NCI-H748 treated with DMSO at 0.1 percent for 48 hours (cell line): Measurements from ENCODE around the gene FAM168A.

Experiments used
- DNase-seq: peaks from one replicate; lab custom pipeline; 2025; lab: John Stamatoyannopoulos, UW

The FAM168A gene

DNA sequence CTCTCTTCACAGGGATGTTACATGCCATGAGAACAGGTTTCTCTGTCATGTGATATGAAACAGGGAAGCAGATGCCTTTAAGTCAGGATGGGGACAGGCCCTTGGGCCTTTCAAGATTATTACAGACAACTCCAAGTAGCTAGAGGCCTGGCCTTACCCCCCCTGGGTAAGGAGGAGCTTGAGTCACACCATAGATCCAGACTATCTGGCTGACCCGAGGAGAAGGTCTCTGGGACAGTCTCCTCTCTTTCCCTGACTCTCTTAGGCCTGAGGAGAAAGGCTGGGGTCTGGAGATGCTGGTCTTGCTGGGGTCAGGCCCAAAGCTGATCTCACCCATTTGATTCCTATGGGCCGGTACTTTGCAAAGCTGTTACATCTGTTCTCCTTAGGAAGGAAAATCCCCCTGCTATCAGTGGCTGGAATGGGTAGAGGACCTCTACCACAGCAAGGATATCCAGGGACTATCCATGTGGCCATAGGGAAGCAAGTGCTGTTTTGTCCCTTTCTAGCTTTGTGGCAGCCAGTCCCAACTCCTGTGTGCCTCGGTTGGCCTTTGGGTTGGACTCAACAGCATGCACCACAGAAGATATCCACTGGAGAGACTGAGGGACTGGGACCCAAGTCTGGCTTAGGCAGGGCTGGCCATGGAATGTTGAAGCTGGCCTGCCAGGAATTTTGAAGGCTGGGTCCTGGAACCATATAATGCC, 196.5 kb downstream of the FAM168A start:
- DNase-seq = no peak

DNA sequence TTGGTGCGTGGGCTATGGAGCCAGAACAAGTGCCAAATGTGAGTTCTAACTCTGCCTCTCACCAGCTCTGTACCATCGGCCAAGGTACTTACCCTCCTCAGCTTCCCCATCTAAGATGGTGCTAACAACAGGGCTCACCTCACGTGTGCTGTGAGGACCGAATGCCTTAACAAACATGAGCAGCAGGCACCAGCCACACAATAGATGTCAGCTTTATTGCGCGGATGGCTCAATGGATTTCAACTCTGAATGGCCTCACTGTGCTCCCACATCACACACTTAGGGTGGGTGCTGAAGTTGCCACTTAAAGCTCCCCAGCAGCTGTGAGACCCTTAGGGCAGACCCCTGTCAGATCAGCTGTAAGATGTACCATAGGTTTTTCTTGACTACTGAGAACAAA, 197.6 kb downstream of the FAM168A start:
- DNase-seq = no peak

DNA sequence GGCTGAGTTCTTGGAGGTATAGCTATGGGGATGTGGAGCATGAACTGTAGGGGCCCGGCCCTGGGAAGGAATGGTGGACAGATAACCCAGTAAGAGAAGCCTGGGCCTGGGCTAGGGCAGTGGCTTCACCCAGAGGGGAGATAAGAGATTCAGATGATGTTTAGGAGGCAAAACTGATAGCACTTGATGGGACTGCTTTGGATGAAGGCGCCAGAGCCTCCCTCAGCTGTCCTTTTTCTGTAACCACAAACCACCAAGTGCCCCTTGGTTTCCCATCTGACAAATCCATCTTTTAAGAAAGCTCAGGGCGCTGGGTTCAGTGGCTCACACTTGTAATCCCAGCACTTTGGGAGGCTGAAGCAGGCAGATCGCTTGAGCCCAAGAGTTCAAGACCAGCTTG, 198.3 kb downstream of the FAM168A start:
- DNase-seq = no peak

DNA sequence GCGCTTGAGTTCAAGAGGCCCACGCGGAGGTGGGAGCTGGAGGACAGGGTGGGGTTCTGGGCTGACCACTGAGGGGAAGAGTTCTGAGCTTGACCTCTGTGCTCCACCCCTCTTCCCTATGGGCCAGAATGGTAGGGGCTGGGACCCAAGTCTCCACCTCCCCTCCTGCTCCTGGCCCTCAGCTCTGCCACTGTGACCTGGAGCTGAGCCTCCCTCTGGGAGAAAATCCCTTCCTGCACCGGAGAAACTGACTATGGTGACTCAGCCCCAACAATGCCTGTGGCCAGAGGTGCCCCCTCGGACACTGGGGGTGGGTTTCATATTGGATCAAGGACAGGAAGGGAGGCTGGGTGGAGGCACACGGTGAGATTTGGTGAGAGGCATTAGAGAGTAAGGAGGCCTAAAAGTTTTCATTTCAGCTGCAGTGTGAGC, 198.7 kb downstream of the FAM168A start:
- no peak for DNase-seq

DNA sequence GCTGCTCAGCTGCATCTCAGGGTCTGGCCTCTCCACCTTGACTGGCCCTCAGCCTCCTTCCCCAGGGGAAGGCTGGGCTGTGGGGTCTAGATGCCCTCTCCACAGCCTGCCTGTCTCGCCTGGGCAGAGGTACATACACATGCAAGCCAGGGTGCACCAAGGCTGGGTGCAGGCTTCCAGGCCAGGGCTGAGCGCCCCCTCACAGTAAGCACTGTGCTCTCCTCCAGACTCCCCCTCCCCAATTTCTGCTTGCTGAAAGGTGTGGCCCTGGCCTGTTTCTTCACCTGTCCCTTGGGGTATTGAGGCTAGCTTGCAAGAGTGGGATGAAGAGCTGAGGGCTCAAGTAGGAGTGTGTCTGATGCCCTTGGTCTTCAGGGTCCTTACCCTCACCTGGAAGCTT, 199.2 kb downstream of the FAM168A start:
- DNase-seq = no peak

DNA sequence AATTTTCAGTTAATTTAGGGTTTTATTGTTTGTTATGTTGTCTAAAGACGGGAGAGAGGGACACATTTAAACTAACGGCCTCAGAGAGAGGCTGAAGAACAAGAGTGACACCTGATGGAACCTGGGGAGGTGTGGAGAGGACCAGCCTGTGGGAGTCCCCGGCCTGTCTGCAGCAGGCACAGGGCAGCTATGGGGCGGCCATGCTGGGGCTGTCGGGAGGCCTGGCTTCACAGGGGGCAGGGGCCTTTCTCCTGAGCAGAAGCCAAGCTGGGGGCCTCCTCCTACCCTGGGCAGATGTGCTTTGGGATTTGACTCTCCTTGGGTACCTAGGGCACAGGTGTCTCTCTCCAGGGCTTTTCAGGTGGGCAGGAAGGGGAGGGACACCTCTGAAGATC, 199.8 kb downstream of the FAM168A start:
- DNase-seq = no peak

DNA sequence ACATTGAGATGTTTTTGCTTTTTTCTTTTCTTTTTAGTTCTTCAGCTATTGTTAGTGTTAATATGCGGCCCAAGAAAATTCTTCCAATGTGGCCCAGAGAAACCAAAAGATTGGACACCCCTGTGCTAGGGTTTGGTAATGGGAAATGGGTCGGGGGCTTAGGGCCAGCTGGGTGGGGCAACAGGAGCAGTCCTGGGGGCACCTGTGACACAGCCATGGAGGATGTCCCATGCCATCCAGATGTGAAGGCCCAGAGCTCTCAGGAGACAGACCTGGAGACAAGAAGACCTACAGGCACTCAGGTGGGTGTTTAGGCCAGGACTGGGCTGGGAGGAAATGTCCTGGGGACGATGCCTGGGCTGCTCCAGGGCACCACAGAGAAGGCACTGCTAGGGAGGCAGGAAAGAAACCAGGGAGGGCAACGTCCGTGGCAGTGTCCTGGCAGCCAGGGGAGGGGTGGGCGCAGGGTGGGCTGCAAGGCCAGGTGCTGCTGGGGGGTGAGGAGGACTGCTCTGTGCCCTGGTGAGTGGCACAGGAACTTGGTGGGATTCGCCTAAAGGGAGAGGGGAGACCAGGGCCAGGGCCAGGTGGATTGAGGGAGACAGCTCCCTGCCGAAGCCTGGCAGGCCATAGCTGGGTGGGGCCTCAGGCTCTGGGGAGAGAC, 200.3 kb downstream of the FAM168A start:
- DNase-seq = no peak

DNA sequence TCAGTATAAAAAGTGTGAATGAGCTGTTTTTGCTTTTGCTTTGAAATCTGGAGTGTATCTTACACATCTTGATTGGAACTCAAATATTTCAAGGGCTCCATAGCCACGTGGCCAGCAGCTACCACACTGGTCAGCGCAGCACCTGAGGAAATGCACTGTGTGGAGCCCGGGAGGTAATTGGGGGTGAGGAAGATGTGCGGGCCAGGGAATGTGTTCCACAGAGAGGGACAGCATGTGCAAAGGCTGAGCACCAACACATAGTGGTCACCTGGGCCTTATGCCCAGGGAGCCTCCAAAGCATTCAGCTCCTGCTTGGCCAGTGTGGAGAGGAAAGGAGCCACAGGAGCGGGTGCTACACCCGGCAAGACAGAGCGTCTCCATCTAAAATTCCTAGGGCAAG, 200.9 kb downstream of the FAM168A start:
- no peak for DNase-seq

DNA sequence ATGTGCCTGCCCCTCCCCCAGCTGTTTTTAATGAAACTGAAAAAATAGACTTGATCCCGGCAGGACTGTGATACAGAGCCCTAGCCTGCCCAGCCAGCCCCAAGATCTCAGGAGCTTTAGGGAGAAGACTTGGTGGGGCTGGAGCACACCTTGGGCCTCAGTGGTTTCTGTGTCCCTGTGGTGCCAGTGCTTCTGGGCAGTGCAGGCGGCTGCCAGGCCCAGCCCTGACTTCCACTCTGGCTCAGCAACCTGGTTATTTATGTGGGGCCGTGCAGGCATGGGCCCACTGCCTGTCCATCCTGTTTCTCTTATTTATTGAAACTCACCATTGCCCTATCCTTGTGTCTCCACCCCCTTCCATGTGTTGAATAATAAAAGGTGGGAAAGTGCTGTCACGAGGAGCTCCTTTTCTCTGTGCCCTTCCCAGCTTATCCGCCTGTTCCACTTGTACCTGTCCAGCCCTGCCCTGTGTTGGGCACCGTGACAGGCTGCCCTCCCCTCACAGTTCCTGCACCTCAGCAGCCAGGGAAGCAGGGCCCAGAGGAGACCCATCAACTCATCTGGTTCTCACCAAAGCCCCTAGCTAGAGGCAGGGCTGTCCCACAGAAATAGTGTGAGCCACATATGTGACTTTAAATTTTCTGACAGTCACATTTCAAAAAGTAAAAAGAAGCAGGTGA, 201.5 kb downstream of the FAM168A start:
- DNase-seq = no peak

DNA sequence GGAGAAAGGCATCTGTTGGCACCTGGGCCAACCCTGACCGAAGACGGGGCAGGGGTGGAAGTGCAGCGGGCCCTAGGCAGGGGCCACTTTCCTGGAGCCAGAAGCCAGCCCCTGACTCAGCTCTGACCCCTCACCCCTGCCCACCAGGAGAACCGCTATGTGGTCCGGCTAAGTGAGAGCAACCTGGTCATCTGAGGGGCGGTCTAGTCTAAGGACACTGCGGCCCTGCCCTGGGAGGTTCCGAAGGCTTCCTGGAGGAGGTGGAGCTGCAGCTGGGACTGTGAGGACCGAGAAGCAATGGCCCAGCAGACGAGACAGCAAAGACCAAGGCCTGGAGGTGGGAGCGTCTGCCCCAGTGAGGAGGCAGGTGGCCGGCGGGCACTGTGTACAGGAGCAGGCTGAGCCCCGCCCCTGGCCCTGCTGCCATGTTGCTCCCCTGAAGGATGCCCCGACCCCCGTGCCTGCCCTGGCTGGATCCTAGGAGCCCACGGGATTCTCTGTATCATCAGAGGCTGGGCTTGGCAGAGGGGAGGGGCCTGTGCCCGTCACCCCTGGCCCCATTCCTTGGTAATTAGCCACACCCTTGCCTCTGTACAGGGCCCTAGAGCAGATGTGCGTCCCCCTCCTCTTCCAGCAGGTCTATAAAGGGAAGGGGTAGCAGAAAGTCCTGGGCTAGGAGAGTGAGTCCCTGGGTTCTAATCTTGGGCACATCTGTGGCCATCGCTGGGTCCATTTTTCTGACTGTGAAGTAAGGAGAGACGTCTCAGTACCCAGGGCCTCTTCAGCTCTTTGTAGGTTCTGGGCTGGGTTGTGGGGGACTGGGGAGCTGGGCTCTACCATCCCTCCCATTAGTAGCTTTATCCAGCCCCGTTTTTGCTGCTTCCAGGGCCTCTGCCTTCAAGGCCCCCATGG, 202.4 kb downstream of the FAM168A start:
- no peak for DNase-seq

DNA sequence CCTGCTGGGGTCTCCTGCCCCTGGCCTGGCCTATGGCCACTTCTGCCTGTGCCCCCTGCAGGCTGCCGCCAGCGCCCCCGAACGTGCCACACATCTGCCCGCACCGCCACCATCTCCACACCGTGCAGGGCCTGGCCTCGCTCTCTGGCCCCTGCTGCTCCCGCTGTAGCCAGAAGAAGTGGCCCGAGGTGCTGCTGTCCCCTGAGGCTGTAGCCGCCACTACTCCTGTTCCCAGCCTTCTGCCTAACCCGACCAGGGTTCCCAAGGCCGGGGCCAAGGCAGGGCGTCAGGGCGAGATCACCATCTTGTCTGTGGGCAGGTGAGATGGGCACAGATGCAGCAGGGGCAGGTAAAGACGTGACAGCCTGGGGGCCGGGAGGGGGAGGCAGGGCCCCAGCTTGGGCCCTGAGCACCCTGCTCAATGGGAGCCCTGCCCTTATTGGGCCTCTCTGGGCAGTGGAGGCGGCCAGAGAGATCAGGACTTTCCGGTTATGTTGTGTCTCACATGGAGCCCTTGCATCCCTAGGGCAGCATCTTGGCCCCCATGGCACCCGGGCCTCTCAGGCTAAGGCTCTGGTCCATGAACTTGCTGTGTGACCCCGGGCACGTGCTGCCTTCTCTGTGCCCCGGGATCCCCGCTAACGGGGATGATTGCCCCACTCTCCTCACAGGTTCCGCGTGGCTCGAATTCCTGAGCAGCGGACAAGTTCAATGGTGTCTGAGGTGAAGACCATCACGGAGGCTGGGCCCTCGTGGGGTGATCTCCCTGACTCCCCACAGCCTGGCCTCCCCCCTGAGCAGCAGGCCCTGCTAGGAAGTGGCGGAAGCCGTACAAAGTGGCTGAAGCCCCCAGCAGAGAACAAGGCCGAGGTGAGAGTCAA, 203.3 kb downstream of the FAM168A start:
- no peak for DNase-seq

DNA sequence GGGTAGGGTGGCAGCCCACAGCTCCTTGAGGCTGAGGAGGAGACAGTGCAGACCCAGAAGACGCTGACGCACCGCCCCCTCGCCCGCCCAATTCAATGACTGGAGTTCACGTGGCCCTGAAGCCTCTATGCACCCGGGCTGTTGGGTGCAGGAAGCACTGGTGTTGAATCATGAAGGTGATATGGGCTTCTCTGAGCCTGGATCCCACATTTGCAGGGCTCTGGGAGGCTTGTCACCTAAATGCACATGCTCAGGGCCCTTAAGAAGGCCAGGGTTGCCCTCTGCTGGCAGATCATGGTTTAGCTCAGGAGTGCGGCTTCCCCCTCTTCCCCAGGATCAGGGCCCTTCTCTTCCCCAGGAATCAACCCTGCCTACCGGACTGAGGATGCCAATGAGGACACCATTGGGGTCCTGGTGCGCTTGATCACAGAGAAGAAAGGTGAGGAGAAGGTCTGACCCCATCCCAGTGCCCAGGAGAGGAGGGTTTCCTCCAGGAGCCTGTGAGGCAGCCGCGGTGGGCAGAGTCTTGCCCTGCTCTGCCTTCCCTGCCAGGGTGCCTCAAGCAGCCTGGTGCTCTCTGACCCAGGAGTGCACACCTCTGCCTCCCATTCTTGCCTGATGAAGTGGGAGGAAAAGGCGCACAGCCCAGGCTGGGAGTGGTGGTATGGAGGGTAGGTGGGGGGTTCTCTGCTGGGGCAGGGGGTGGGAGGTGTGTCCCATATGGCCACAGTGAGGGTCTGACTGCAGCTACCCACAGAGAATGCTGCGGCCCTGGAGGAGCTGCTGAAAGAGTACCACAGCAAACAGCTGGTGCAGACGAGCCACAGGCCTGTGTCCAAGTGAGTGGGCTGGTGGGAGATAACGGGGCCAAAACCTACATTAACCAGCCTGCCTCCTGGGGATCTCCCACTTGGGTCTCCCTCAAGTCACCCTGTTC, 204.2 kb downstream of the FAM168A start:
- peak; percentile 14 for DNase-seq

DNA sequence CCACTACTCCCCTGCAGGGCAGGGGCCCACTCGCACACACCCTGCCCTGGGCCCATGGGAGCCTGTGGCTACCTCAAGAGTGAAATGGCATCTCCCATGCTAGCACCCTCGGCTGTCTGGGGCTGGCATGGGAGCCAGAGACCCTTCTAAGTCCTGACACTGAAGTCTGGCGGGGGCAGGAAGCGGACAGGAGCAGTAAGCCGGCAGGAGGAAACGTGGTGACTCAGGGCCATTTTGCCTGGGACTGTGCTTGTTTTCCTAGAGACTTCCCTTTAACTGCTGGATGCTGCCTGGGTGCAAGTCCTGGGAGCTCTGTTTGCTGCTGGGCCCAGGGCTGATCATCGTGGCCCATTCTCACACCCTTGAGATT, 204.9 kb downstream of the FAM168A start:
- no peak for DNase-seq

DNA sequence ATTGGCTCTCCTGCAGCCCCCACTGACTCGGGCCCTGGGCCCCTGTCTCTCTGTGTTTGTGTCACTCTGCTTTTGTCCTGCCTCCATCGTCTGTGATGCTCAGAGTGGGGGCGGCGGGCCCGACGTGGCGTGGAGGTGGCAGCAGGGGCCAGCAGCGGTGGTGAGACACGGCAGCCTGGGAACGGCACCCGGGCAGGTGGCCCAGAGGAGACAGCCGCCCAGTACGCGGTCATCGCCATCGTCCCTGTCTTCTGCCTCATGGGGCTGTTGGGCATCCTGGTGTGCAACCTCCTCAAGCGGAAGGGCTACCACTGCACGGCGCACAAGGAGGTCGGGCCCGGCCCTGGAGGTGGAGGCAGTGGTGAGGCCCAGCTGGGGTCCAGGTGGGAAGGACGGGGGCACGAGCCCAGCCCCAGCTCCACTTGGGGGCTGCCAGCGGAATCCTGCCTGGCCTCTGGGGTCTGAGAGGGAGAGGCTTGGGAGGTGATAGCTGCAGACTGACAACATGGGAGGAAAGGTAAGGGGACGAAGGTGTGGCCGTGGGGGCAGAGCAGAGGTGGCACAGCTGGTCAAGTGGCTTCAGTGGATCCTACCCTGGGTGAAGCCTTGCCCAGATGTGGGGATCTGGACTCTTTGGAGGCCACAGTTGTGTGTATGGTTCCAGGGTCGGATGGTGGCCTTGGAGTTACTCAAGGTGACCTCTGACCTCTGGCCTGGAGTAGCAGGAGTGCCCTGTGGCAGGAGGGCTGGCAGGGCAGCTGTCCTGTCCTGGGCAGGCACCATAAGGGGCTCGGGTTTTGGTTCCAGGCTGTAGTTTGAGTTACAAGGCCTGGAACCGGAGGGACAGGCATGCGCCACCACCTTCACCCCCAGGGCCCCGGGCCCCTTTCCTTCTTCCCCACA, 205.6 kb downstream of the FAM168A start:
- no peak for DNase-seq

DNA sequence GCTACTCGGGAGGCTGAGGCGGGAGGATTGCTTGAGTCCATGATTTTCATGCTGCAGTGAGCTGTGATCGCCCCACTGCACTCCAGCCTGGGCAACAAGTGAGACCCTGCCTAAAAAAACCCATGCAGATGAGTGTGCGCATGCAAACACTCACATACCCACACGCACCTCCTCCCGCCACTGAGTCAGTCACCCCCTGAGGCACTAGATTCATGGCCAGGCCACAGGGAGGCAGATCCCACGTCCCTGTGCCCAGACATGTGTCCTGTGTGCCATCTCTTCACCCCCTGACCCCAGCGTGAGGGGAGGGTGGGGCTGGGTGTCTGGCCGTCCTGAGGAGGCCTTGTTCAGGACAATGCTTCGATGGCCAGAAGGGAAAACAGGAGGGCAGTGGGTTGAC, 206.2 kb downstream of the FAM168A start:
- DNase-seq = no peak

DNA sequence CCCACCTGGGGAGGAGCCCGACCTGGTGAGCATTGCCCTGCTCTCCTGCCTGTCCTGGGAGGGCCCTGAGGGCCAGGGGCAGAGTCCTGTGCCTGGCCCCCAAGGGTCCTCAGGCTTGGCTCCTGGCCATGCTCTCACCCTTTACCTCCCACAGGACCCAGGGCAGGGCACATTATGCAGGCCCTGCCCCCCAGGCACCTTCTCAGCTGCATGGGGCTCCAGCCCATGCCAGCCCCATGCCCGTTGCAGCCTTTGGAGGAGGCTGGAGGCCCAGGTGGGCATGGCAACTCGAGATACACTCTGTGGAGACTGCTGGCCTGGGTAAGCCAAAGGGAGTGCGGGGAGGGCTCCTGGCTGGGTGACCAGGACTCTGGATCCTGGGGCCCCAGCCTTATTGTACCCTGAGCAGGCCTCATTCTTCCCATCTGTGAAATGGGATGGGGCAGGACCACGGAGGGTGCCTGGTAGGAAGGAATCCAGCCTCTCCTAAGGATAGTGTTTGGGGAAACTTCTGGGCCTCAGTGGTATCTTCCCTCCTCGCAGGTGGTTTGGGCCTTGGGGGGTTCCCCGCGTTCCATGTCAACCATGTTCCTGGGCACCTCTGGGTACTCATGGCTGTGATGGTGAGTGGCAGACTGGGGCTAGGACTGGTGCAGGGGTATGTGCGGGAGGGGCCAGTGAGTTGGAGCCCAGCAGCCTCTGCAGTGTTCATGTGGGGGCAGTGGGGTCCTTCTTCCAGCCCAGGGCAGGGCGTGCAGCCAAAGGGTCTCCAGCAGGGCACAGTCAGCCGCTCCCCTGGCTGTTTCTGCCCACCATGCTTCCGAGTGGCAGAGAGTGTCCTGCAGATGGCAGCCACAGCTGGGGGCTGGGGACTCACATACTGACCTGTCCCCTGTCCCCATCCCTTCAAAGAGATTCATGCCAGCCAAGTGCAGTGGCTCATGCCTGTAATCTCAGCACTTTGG, 207.0 kb downstream of the FAM168A start:
- no peak for DNase-seq

DNA sequence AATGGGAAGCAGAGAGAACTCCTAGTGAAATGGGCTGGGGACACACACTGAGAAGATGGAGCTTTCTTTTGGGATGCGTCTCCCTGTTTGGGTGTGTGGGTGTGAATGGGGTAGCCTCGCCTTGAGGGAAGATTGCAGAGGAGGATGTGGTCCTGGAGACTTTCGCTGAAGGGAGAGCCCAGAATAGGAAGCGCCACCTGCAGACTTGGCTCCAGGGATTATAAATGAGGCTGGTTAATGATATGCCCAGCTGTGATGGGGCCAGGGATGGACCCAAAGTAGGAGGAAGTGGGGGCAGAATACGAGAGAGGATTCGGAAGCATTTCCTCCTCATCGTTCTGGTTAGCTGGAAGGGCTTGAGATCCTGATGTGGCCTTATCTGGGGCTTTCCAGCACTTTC, 208.0 kb downstream of the FAM168A start:
- DNase-seq = no peak

DNA sequence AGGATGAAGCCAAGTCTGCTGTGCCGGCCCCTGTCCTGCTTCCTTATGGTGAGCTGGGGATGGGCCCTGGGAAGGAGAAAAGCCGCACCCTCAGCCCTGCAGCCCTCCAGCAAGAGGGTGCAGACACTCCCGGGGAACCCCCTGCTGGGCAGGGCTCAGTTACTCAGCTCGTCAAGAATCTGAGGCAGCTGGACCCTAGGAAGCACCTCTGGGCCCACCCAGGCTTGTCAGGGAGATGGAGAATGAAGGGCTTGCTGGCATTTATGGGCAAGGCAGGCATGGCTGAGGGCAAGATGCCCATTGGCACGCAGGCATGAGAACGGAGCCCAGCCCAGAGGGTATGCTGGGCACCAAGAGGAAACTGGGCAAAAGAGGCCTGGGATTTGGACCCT, 208.8 kb downstream of the FAM168A start:
- no peak for DNase-seq
